Sigmoid colon (tissue), 7 donors: ENCODE results near the gene GIGYF2. TPM values are rescaled to one million over a fixed set of nuclear protein-coding genes. Genes with fewer than 3 reads are reported as not detected.

Source experiments
- DNase-seq: peaks from one replicate; pipeline ENCODE4 v3.0.0-alpha.2; 2019
- H3K27ac ChIP-seq, 4 donors: fragments of 200-600 bp; sonication (generic); one replicate each; pipeline ENCODE4 v1.5.1; 2016 to 2019; ENCODE audit warnings: mild to moderate bottlenecking in 1 of 4
- H3K27me3 ChIP-seq, 3 donors: fragments of 200-600 bp; sonication (generic); one replicate each; pipeline ENCODE4 v1.5.1; 2019; ENCODE audit warnings: mild to moderate bottlenecking in 1 of 3
- H3K36me3 ChIP-seq, 4 donors: fragments of 200-600 bp; sonication (generic); one replicate each; pipeline ENCODE4 v1.5.1; 2016 to 2019
- H3K4me1 ChIP-seq, 4 donors: fragments of 200-600 bp; sonication (generic); one replicate each; pipeline ENCODE4 v1.5.1; 2017 to 2019
- H3K4me3 ChIP-seq, 4 donors: fragments of 200-600 bp; sonication (generic); one replicate each; pipeline ENCODE4 v1.5.1; 2017 to 2019; ENCODE audit warnings: mild to moderate bottlenecking in 2 of 4, moderate library complexity in 1 of 4
- H3K9me3 ChIP-seq, 4 donors: fragments of 200-600 bp in 3 of 4; sonication (generic) in 3 of 4; one replicate each; pipeline versions ENCODE4 v1.5.1 to v1.6.1; 2013 to 2019
- EP300 ChIP-seq, 4 donors: sonication (generic); formaldehyde crosslinking; IDR thresholded peaks; one replicate each; pipeline ENCODE4 v1.6.1; 2017; ENCODE audit warnings: antibody characterized with exemption in 4 of 4
- POLR2A ChIP-seq, 2 donors: fragments of 450-650 bp; IDR thresholded peaks; one replicate each; pipeline ENCODE4 v1.6.1; 2016; ENCODE audit warnings: antibody characterized with exemption in 2 of 2, mild to moderate bottlenecking in 2 of 2, moderate library complexity in 2 of 2
- POLR2AphosphoS5 ChIP-seq, 4 donors: sonication (generic); formaldehyde crosslinking; IDR thresholded peaks; one replicate each; pipeline ENCODE4 v1.6.1; 2017; ENCODE audit warnings: antibody characterized with exemption in 4 of 4
- WGBS, 2 donors: extraction: QIAGEN DNeasy Blood & Tissue Kit; methylation state at CpG; one replicate each; pipeline ENCODE4 v1.1.7; 2013; 5-methylcytosine and 5-hydroxymethylcytosine counted together
- intact Hi-C: fragments of 100-400 bp; cut with DNase I; formaldehyde crosslinking; loops from one replicate; pipeline ENCODE4 v1.15.1; 2023
- polyA plus RNA-seq, 3 donors: library from polyadenylated mRNA; stranded (reverse); fragments of 200-250 nt; gene quantifications; one replicate each; pipeline ENCODE4 v1.2.3, GENCODE V29; 2013
- total RNA-seq, 4 donors: library from RNA; depleted of rRNA; stranded (reverse); fragments of >200 nt; gene quantifications; one replicate each; pipeline ENCODE4 v1.1.0, GENCODE V29; 2016
- TF ChIP-seq, protein P1 (sequence below), 4 experiments: fragments of 450-650 bp in 3 of 4; fragments of 200-600 bp in 1 of 4; IDR thresholded peaks; one replicate each; pipeline ENCODE4 v1.5.1; 2016 to 2019; ENCODE audit warnings: antibody characterized with exemption in 4 of 4, mild to moderate bottlenecking in 3 of 4, moderate library complexity in 2 of 4
- donor health status: healthy with polysubstance abuse.
- donor health status: Bipolar disorder and iron deficiency.
- donor health status: healthy.

GIGYF2 gene
- total and polyA plus RNA-seq, 7 donors = 10.2 to 90.0 (median 62.9) TPM

DNA sequence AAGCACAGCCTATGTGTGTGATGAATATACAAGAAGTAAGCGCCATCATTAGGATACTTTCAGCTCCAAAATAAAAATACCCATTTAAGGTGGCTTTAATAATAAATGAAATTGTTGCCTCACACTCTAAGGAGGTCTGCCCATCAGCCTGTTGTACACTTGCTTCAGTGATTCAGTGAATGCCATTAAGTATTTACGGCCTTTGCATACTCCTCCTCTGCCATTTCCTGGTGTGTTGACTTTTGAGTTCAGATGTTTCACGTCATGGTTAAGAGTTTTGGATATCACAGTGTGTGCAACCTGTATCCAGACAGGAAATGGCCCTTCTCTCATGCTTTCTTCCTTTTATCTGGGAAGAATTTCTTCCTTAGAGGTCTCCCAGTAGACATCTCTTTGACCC is 134.4 kb downstream of the GIGYF2 start:
- no peak overlapping the region for H3K4me3 ChIP-seq
- H3K27me3 ChIP-seq = no peaks in the 10 kb centered on the region
- no peak overlapping the region for H3K27ac ChIP-seq
- H3K36me3 ChIP-seq = peaks cover 14 to 72% (median 29%) of the 10 kb centered on the region in 4 donors
- no peak for DNase-seq
- no peaks in the 10 kb centered on the region for H3K9me3 ChIP-seq
- intact Hi-C loops = no loop called here
- TF ChIP-seq, protein P1, sequence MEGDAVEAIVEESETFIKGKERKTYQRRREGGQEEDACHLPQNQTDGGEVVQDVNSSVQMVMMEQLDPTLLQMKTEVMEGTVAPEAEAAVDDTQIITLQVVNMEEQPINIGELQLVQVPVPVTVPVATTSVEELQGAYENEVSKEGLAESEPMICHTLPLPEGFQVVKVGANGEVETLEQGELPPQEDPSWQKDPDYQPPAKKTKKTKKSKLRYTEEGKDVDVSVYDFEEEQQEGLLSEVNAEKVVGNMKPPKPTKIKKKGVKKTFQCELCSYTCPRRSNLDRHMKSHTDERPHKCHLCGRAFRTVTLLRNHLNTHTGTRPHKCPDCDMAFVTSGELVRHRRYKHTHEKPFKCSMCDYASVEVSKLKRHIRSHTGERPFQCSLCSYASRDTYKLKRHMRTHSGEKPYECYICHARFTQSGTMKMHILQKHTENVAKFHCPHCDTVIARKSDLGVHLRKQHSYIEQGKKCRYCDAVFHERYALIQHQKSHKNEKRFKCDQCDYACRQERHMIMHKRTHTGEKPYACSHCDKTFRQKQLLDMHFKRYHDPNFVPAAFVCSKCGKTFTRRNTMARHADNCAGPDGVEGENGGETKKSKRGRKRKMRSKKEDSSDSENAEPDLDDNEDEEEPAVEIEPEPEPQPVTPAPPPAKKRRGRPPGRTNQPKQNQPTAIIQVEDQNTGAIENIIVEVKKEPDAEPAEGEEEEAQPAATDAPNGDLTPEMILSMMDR (IDR thresholded peaks at IDR 0.05) = no peak
- TF ChIP-seq EP300 (IDR thresholded peaks at IDR 0.05) (no peak), POLR2A (IDR thresholded peaks at IDR 0.05) (no peak), POLR2AphosphoS5 (IDR thresholded peaks at IDR 0.05) (no peak)
- 82 to 88% methylated on average over 3 of the region's 3 CpGs for WGBS, 2 donors
- no peaks in the 10 kb centered on the region for H3K4me1 ChIP-seq

DNA sequence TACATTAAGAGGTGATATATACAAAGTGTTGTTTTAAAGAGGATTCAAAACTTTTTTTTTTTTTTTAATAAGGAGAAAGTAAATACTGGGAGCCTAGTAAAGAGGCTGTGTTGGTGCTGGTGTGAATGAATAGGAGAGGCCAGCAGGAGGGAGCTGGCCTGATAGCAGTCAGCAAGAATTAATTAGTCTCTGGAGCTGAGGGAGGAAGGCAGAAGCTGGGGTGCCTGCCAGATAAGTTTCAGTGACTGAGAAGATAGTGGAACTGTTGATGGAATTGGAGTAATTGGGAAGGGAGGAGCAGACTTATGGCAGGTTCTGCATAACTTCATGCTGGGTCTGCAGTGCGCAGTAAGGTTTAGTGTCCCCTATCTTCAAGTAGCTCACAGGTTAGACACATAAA is 136.7 kb downstream of the GIGYF2 start:
- no peak overlapping the region for H3K4me3 ChIP-seq
- H3K27ac ChIP-seq = no peak overlapping the region
- H3K4me1 ChIP-seq = peaks cover 0 to 10% (median 6%) of the 10 kb centered on the region in 4 donors
- no peaks in the 10 kb centered on the region for H3K27me3 ChIP-seq
- TF ChIP-seq POLR2AphosphoS5 (IDR thresholded peaks at IDR 0.05) (no peak), POLR2A (IDR thresholded peaks at IDR 0.05) (no peak), EP300 (IDR thresholded peaks at IDR 0.05) (no peak)
- TF ChIP-seq, protein P1 (IDR thresholded peaks at IDR 0.05) = no peak
- no peak for DNase-seq
- H3K9me3 ChIP-seq = no peaks in the 10 kb centered on the region
- intact Hi-C loops = no loop called here
- H3K36me3 ChIP-seq = peaks cover 14 to 77% (median 35%) of the 10 kb centered on the region in 4 donors
- 94 to 98% methylated on average over 1 of the region's 1 CpG for WGBS, 2 donors

DNA sequence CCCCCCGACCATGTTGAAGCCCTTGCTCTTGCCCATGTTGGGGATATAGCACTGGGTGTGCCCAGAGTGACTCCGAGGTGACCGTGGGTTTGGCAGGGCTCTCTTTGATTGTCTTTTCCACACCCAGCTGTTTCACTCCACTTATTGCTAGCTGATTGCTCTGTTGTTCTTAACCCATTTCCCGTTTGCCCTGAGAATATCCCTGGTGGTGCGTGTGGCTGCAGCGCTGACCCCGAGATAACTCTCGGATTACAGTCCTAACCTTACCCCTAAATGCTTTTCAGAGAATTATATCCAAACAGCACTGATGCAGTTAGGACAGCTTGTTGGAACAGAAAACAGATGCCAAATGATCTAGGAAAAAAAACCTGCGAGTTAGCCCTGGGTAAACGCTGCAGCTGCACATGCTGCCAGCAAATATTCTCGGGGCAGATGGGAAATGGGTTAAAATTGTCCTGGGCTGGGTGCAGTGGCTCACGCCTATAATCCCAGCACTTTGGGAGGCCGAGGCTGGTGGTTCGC is 138.6 kb downstream of the GIGYF2 start:
- TF ChIP-seq, protein P1 (IDR thresholded peaks at IDR 0.05) = no peak
- no peak for TF ChIP-seq POLR2AphosphoS5 (IDR thresholded peaks at IDR 0.05)
- TF ChIP-seq POLR2A (IDR thresholded peaks at IDR 0.05) = no peak
- TF ChIP-seq EP300 (IDR thresholded peaks at IDR 0.05) = no peak
- WGBS, 2 donors = 15 to 69% methylated on average over 14 of the region's 14 CpGs
- H3K36me3 ChIP-seq = peaks cover 14 to 84% (median 37%) of the 10 kb centered on the region in 4 donors
- no peak for DNase-seq
- no peaks in the 10 kb centered on the region for H3K27me3 ChIP-seq
- intact Hi-C loops = no loop called here
- no peak overlapping the region for H3K27ac ChIP-seq
- H3K4me3 ChIP-seq = no peak overlapping the region
- peaks cover 0 to 17% (median 11%) of the 10 kb centered on the region in 4 donors for H3K4me1 ChIP-seq
- H3K9me3 ChIP-seq = no peaks in the 10 kb centered on the region

DNA sequence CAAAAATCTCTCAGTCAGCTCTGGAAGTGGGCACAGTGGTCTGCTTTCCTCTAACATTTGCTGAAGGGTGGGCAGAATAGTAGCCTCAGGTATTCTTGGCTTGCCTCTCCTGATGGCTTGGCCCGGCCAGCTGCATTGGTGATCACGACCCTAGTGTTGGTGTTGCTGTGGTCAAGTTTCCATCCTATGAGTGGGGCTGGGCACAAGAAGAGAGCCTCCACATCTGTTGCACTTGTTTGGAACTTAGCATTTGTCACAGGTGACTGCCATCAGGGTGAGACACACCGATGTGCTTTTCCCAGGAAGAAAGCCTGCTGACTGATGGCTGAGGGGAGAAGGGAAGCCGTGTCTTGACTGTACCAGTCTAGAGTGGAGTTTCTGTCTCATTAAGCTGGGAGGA is 139.8 kb downstream of the GIGYF2 start:
- H3K9me3 ChIP-seq = no peaks in the 10 kb centered on the region
- WGBS, 2 donors = 88 to 90% methylated on average over 4 of the region's 4 CpGs
- no peak for DNase-seq
- no peaks in the 10 kb centered on the region for H3K27me3 ChIP-seq
- H3K4me3 ChIP-seq = no peak overlapping the region
- intact Hi-C loops = no loop called here
- H3K36me3 ChIP-seq = peaks cover 14 to 84% (median 30%) of the 10 kb centered on the region in 4 donors
- H3K27ac ChIP-seq = no peak overlapping the region
- TF ChIP-seq POLR2AphosphoS5 (IDR thresholded peaks at IDR 0.05) = no peak
- TF ChIP-seq EP300 (IDR thresholded peaks at IDR 0.05) = no peak
- TF ChIP-seq, protein P1 (IDR thresholded peaks at IDR 0.05) = no peak
- TF ChIP-seq POLR2A (IDR thresholded peaks at IDR 0.05) = no peak
- peaks cover 0 to 17% (median 11%) of the 10 kb centered on the region in 4 donors for H3K4me1 ChIP-seq

DNA sequence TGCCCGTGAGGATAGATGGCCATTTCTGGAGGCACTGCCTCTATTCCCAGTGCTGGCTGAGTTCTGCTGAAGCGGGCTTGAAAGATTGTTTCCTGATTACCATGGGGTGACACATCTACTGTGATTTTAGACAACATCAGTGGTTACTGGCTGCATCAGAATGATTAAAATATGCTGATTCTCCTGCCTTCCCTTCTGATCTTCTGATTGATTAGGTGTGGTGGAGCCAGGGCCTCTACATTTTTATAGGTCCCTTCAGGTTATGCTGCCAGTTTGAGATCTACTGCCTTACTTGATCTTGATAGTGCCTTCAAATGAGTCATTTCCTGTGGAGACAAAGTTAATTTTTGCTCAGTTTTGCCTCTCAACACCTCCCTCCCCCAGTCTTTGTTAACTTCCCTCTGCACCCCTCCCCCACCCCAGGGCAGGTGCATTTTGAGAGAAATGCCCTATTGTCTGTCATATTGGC is 141.3 kb downstream of the GIGYF2 start:
- no peaks in the 10 kb centered on the region for H3K27me3 ChIP-seq
- no peak overlapping the region for H3K4me3 ChIP-seq
- TF ChIP-seq EP300 (IDR thresholded peaks at IDR 0.05) (no peak), POLR2A (IDR thresholded peaks at IDR 0.05) (no peak)
- WGBS, 2 donors = 10 to 47% methylated on average over 2 of the region's 2 CpGs
- peaks cover 0 to 17% (median 11%) of the 10 kb centered on the region in 4 donors for H3K4me1 ChIP-seq
- no peak for DNase-seq
- no peaks in the 10 kb centered on the region for H3K9me3 ChIP-seq
- H3K27ac ChIP-seq = no peak overlapping the region
- intact Hi-C loops = no loop called here
- H3K36me3 ChIP-seq = peaks cover 7 to 81% (median 20%) of the 10 kb centered on the region in 4 donors
